Stomach (tissue), 9 donors: Measurements from ENCODE around the gene KRTAP6-2. TPM values are rescaled to one million over a fixed set of nuclear protein-coding genes. Genes with fewer than 3 reads are reported as not detected.

Source experiments
- DNase-seq, 2 donors: peaks; one replicate each; pipeline versions ENCODE4 v3.0.0 to v3.0.0-alpha.2; 2013 to 2019
- H3K27ac ChIP-seq, 5 donors: fragments of 200-600 bp in 4 of 5; sonication (generic) in 4 of 5; one replicate each; pipeline ENCODE4 v1.5.1; 2013 to 2019; ENCODE audit warnings: mild to moderate bottlenecking in 1 of 5, moderate library complexity in 1 of 5
- H3K27me3 ChIP-seq, 3 donors: fragments of 200-600 bp; sonication (generic); one replicate each; pipeline ENCODE4 v1.5.1; 2017 to 2019; ENCODE audit warnings: mixed run types in 1 of 3
- H3K36me3 ChIP-seq, 4 donors: fragments of 200-600 bp; sonication (generic); 1 replicate in 3 of 4; 2 replicates in 1 of 4; pipeline ENCODE4 v1.5.1; 2016 to 2019
- H3K4me1 ChIP-seq, 4 donors: fragments of 200-600 bp; sonication (generic); one replicate each; pipeline ENCODE4 v1.5.1; 2016 to 2019
- H3K4me3 ChIP-seq, 4 donors: fragments of 200-600 bp; sonication (generic) in 3 of 4; one replicate each; pipeline ENCODE4 v1.5.1; 2016 to 2019; ENCODE audit warnings: mild to moderate bottlenecking in 1 of 4
- H3K9me3 ChIP-seq, 4 donors: fragments of 200-600 bp; sonication (generic); one replicate each; pipeline ENCODE4 v1.5.1; 2016 to 2019
- CTCF ChIP-seq, 7 experiments: fragments of 450-650 bp in 4 of 7; fragments of 200-600 bp in 3 of 7; sonication (generic) in 3 of 7; IDR thresholded peaks; one replicate each; pipeline ENCODE4 v1.5.1; 2016 to 2019; ENCODE audit warnings: antibody characterized with exemption in 7 of 7, control low read depth in 2 of 7, mild to moderate bottlenecking in 1 of 7
- EP300 ChIP-seq: sonication (generic); formaldehyde crosslinking; IDR thresholded peaks from one replicate; pipeline ENCODE4 v1.6.1; 2017; ENCODE audit warnings: antibody characterized with exemption
- POLR2A ChIP-seq, 4 donors: fragments of 450-650 bp; IDR thresholded peaks; one replicate each; pipeline ENCODE4 v1.6.1; 2016; ENCODE audit warnings: antibody characterized with exemption in 4 of 4, control low read depth in 2 of 4, mild to moderate bottlenecking in 1 of 4, moderate library complexity in 1 of 4
- POLR2AphosphoS5 ChIP-seq, 3 donors: sonication (generic); formaldehyde crosslinking; IDR thresholded peaks; one replicate each; pipeline ENCODE4 v1.6.1; 2016; ENCODE audit warnings: antibody characterized with exemption in 3 of 3
- WGBS, 5 donors: extraction: QIAGEN DNeasy Blood & Tissue Kit in 3 of 5; methylation state at CpG; one replicate each; pipeline versions ENCODE4 v1.1.5 to v1.1.7; 2013 to 2018; 5-methylcytosine and 5-hydroxymethylcytosine counted together
- intact Hi-C: fragments of 100-400 bp; cut with DNase I; formaldehyde crosslinking; loops from one replicate; pipeline ENCODE4 v1.15.1; 2023; ENCODE audit warnings: low total_unique reads
- polyA plus RNA-seq, 3 donors: library from polyadenylated mRNA; stranded (reverse); fragments of 200-250 nt; gene quantifications; one replicate each; pipeline ENCODE4 v1.2.3, GENCODE V29; 2013
- total RNA-seq, 5 donors: library from RNA; depleted of rRNA; stranded (reverse); fragments of >200 nt; gene quantifications; one replicate each; pipeline versions ENCODE4 v1.1.0 to v1.2.3, GENCODE V29; 2014 to 2016
- donor health status: healthy with polysubstance abuse.
- donor health status: Bipolar disorder and iron deficiency.
- donor health status: healthy.

Gene KRTAP6-2
- total and polyA plus RNA-seq, 8 donors: not detected

DNA sequence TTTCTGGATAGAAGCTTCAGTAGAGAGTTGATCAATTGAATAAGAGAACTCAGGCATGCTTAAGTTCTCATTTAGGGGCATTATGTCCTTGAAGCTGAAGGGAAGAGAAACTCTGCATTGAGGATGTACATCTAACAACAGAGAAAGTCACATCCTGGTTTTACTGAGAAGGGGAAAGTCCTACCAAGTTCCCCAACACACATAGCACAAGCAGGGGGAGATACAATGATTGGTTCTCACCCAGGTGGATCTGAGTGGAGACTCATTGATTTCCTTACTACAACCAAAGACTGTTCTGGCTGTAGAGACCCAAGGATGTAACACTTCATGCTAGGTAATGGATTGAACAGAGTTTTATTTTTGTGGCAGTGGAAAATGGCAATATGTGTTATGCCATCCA lies 16.5 kb upstream of the KRTAP6-2 start:
- intact Hi-C loops: no loop called here
- Histone ChIP-seq H3K4me3 (no peak overlapping the region), H3K36me3 (no peaks in the 10 kb centered on the region), H3K4me1 (no peaks in the 10 kb centered on the region), H3K27me3 (no peaks in the 10 kb centered on the region), H3K27ac (no peak overlapping the region), H3K9me3 (peaks cover 0 to 18% (median 0%) of the 10 kb centered on the region in 4 donors)
- DNase-seq: no peak
- TF ChIP-seq CTCF (IDR thresholded peaks at IDR 0.05) (no peak), EP300 (no peak), POLR2AphosphoS5 (IDR thresholded peaks at IDR 0.05) (no peak), POLR2A (IDR thresholded peaks at IDR 0.05) (no peak)

DNA sequence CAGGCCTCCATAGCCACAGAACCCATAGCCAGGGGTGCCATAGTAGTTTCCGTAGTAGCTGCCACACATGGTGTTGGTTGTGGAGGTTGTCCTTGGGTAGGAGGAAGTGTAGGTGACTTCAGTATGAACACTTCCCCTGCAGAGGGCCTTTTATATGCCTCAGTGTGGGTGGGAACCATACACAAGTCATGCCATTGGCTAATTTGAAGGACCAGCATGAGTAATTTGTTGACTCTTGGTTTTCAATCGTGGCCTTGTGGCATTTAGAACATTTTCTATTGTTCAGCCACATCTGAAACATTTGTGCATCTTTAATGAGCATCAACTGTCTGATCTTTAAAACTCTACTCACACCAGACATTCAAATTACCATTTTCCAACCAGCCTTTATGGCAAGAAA lies 15.1 kb upstream of the KRTAP6-2 start, which contains the start of gene KRTAP6-1:
Gene KRTAP6-1 (minus strand): TSS at position 95 of the 400 bp plus-strand sequence. CDS start 26 bp downstream, at position 69.
- Histone ChIP-seq H3K36me3 (no peaks in the 10 kb centered on the region), H3K4me1 (no peaks in the 10 kb centered on the region), H3K9me3 (peaks cover 0 to 18% (median 0%) of the 10 kb centered on the region in 4 donors), H3K27ac (no peak within 1 kb of the TSS), H3K4me3 (no peak within 1 kb of the TSS), H3K27me3 (no peaks in the 10 kb centered on the region)
- whole genome bisulfite sequencing, 5 donors: 58 to 79% (median 65%) methylated on average over 2 of the region's 2 CpGs
- DNase-seq: no peak
- TF ChIP-seq POLR2A (IDR thresholded peaks at IDR 0.05) (no peak), EP300 (no peak), POLR2AphosphoS5 (IDR thresholded peaks at IDR 0.05) (no peak)
- intact Hi-C loops: no loop called here

DNA sequence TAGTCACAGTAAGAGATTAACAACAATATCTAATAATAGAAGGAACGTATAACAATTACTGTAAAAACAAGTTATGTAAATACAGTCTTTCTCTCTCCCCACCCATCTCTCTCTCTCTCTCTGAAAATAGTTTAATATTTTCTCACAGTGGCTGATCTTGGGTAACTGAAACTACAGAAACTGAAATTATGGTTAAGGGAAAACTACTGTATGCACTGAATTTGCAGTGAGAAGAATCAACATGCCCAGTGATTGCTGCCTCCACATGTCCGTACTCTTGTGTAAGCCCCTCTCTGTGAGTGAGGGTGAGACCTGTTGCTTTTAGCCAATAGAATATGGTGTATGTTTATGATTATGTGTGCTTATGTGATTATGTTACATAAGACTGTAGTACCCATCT lies 13.4 kb upstream of the KRTAP6-2 start:
- 63 to 81% (median 75%) methylated on average over 2 of the region's 2 CpGs for WGBS, 5 donors
- no peak for DNase-seq
- no peaks in the 10 kb centered on the region for H3K36me3 ChIP-seq
- TF ChIP-seq POLR2AphosphoS5 (IDR thresholded peaks at IDR 0.05) (no peak), EP300 (no peak), CTCF (IDR thresholded peaks at IDR 0.05) (no peak), POLR2A (IDR thresholded peaks at IDR 0.05) (no peak)
- H3K4me1 ChIP-seq: no peaks in the 10 kb centered on the region
- no peaks in the 10 kb centered on the region for H3K27me3 ChIP-seq
- H3K27ac ChIP-seq: no peak overlapping the region
- H3K4me3 ChIP-seq: no peak overlapping the region
- peaks cover 0 to 22% (median 0%) of the 10 kb centered on the region in 4 donors for H3K9me3 ChIP-seq
- intact Hi-C loops: no loop called here

GRCh38 chr21:30605968-30606367 lies 7.3 kb upstream of the KRTAP6-2 start:
- no peaks in the 10 kb centered on the region for H3K36me3 ChIP-seq
- H3K9me3 ChIP-seq: peaks cover 0 to 19% (median 0%) of the 10 kb centered on the region in 4 donors
- H3K27ac ChIP-seq: no peak overlapping the region
- H3K4me3 ChIP-seq: no peak overlapping the region
- TF ChIP-seq EP300 (no peak), CTCF (IDR thresholded peaks at IDR 0.05) (no peak), POLR2AphosphoS5 (IDR thresholded peaks at IDR 0.05) (no peak), POLR2A (IDR thresholded peaks at IDR 0.05) (no peak)
- no peaks in the 10 kb centered on the region for H3K4me1 ChIP-seq
- 68 to 96% (median 88%) methylated on average over 2 of the region's 2 CpGs for WGBS, 5 donors
- DNase-seq: no peak
- no peaks in the 10 kb centered on the region for H3K27me3 ChIP-seq
- intact Hi-C loops: no loop called here

- 32 to 89% (median 44%) methylated on average over 1 of the region's 1 CpG for WGBS, 5 donors
- Histone ChIP-seq H3K9me3 (peaks cover 0 to 24% (median 0%) of the 10 kb centered on the region in 4 donors), H3K4me1 (no peaks in the 10 kb centered on the region), H3K4me3 (no peak within 1 kb of the TSS), H3K36me3 (no peaks in the 10 kb centered on the region), H3K27me3 (no peaks in the 10 kb centered on the region), H3K27ac (no peak within 1 kb of the TSS)
- intact Hi-C loops: no loop called here
- TF ChIP-seq EP300 (no peak), POLR2AphosphoS5 (IDR thresholded peaks at IDR 0.05) (no peak), CTCF (IDR thresholded peaks at IDR 0.05) (no peak), POLR2A (IDR thresholded peaks at IDR 0.05) (no peak)
- no peak for DNase-seq
Measured at GRCh38 chr21:30600787-30601186, 2.1 kb upstream of the KRTAP6-2 start, which contains the start of gene KRTAP22-1. Gene KRTAP22-1, plus strand, starts transcription at chr21:30601087.
